Measurements from ENCODE around the gene SMLR1. TPM values are rescaled to one million over a fixed set of nuclear protein-coding genes. Genes with fewer than 3 reads are reported as not detected.

Gene SMLR1
- total RNA-seq, 4 donors from 2014 or later, result not detected

DNA sequence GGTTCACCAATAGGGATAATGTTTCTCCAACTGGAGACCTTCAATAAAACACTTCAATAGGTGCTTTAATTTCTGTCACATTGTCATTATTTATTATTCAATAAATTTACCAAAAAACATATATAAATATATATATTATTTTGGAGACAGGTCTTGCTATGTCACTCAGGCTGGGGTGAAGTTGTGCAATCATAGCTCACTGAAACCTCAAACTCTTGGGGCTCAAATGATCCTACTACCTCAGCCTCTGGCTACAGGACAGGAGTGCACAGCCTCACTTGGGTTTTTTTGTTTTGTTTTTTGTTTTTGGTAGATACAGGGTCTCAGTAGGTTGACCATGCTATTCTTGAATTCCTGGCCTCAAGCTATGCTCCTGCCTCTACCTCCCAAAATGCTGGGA, 9.9 kb downstream of the SMLR1 start:
- Histone ChIP-seq H3K36me3 (peaks cover 0 to 7% (median 0%) of the 10 kb centered on the region in 4 donors), H3K4me3 (no peak overlapping the region), H3K27ac (no peak overlapping the region), H3K4me1 (peaks cover 0 to 4% (median 0%) of the 10 kb centered on the region in 4 donors), H3K9me3 (no peaks in the 10 kb centered on the region), H3K27me3 (no peaks in the 10 kb centered on the region)
- in situ Hi-C loops (cut with MboI; ENCODE audit: low pct_ligation_motif_present in 1 of 4, low pct_unique_long_range_greater_than_20kb in 1 of 4, low sequenced_read_pairs in 3 of 4), result loop anchor here in 1 of 4 donors (10.0 kb wide), 1 partner anchor 522 kb away; no protein-coding TSS in a partner anchor
- intact Hi-C loops (cut with DNase I; ENCODE audit: low total_unique reads), result no loop called here
- DNase-seq, result no peak
- TF ChIP-seq EP300 (IDR thresholded peaks at IDR 0.05; ENCODE audit: low read depth) (no peak), POLR2AphosphoS5 (IDR thresholded peaks at IDR 0.05) (no peak), POLR2A (IDR thresholded peaks at IDR 0.05) (no peak)
- TF ChIP-seq, protein P1, sequence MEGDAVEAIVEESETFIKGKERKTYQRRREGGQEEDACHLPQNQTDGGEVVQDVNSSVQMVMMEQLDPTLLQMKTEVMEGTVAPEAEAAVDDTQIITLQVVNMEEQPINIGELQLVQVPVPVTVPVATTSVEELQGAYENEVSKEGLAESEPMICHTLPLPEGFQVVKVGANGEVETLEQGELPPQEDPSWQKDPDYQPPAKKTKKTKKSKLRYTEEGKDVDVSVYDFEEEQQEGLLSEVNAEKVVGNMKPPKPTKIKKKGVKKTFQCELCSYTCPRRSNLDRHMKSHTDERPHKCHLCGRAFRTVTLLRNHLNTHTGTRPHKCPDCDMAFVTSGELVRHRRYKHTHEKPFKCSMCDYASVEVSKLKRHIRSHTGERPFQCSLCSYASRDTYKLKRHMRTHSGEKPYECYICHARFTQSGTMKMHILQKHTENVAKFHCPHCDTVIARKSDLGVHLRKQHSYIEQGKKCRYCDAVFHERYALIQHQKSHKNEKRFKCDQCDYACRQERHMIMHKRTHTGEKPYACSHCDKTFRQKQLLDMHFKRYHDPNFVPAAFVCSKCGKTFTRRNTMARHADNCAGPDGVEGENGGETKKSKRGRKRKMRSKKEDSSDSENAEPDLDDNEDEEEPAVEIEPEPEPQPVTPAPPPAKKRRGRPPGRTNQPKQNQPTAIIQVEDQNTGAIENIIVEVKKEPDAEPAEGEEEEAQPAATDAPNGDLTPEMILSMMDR (IDR thresholded peaks at IDR 0.05), result no peak

DNA sequence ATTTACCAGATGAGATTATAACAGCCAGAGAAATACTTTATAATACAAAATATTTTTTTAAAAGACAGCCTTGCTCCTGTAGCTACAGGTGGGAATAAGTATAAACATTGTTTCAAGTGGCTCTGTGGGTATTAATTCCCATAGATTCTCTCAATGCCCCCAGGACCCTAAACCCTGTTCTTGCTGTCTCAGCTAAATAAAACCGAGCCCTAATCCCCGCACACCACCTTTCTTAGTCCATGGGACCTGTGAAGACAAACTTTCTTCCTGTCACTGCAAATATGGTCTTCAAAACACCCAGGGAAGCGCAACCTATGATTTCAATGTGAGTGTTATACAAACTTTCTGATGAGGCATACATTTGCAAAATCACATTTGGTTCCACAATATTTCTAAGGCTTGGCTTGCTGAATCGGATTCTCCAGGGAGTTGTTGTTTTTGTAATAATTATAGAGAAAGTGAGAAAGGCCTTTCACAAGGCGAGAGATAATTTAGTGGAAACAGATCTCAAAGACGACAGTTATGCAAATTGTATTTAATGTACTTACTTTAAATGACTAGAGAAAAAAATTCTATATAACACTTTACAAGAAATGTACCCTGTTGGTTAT, 11.1 kb downstream of the SMLR1 start:
- Histone ChIP-seq H3K9me3 (no peaks in the 10 kb centered on the region), H3K4me1 (peaks cover 0 to 4% (median 0%) of the 10 kb centered on the region in 4 donors), H3K4me3 (no peak overlapping the region), H3K36me3 (peaks cover 0 to 7% (median 0%) of the 10 kb centered on the region in 4 donors), H3K27me3 (no peaks in the 10 kb centered on the region), H3K27ac (no peak overlapping the region)
- in situ Hi-C loops (cut with MboI; ENCODE audit: low pct_ligation_motif_present in 1 of 4, low pct_unique_long_range_greater_than_20kb in 1 of 4, low sequenced_read_pairs in 3 of 4), result loop anchor here in 1 of 4 donors (10.0 kb wide), 1 partner anchor 524 kb away; no protein-coding TSS in a partner anchor
- intact Hi-C loops (cut with DNase I; ENCODE audit: low total_unique reads), result no loop called here
- WGBS, 2 donors (ENCODE audit: low coverage in 1 of 2), result 87 to 96% methylated on average over 5 to 6 of the region's 6 CpGs
- DNase-seq, result no peak
- TF ChIP-seq, protein P1 (IDR thresholded peaks at IDR 0.05), result no peak
- no peak for TF ChIP-seq POLR2AphosphoS5 (IDR thresholded peaks at IDR 0.05)
- TF ChIP-seq EP300 (IDR thresholded peaks at IDR 0.05; ENCODE audit: low read depth), result no peak
- no peak for TF ChIP-seq POLR2A (IDR thresholded peaks at IDR 0.05)

DNA sequence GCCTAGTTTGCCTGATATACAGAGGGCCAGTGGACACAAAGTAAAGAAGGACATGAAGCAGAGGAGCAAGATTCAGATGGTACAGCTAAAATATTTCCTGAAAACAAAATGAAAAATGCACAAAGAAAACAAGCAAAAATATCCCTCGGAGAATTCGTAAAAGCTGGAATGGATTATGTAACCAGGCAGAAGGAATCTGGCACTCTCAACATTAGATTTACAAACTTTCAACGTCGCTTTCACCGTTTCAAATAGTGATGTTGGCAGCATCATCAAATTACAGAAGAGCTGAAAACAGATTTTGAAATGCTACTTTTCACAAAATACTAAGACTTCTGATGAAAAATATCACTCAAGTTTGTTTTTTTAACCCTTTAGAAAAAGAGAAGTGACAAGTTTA, 11.7 kb downstream of the SMLR1 start:
- peaks cover 0 to 4% (median 0%) of the 10 kb centered on the region in 4 donors for H3K4me1 ChIP-seq
- no peak overlapping the region for H3K27ac ChIP-seq
- intact Hi-C loops (cut with DNase I; ENCODE audit: low total_unique reads) (no loop called here), in situ Hi-C loops (cut with MboI; ENCODE audit: low pct_ligation_motif_present in 1 of 4, low pct_unique_long_range_greater_than_20kb in 1 of 4, low sequenced_read_pairs in 3 of 4) (loop anchor here in 1 of 4 donors (10.0 kb wide), 1 partner anchor 524 kb away; no protein-coding TSS in a partner anchor)
- no peaks in the 10 kb centered on the region for H3K9me3 ChIP-seq
- 73 to 81% methylated on average over 5 of the region's 5 CpGs for WGBS, 2 donors (ENCODE audit: low coverage in 1 of 2)
- TF ChIP-seq EP300 (IDR thresholded peaks at IDR 0.05; ENCODE audit: low read depth) (no peak), POLR2AphosphoS5 (IDR thresholded peaks at IDR 0.05) (no peak), POLR2A (IDR thresholded peaks at IDR 0.05) (no peak)
- TF ChIP-seq, protein P1 (IDR thresholded peaks at IDR 0.05), result no peak
- no peak overlapping the region for H3K4me3 ChIP-seq
- DNase-seq, result no peak
- H3K27me3 ChIP-seq, result no peaks in the 10 kb centered on the region
- H3K36me3 ChIP-seq, result peaks cover 0 to 7% (median 0%) of the 10 kb centered on the region in 4 donors

DNA sequence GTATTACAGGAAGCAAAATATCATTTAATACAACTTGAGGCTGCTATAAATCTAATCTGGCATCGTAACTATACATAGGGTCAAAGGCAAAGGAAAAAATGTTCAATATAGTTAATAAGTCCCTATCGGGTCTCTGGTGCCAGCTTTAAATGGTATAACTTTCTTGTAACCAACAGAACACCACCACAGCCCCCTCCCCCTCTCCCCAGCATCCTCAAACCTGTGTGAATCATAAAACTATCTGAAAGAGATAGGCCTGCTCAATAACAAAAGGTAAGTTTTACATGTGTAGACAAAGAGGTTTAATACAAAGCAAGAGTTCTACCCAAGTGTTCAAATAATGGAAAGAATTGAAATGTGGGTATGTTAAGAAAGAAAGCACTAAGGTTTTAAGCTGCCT, 12.2 kb downstream of the SMLR1 start:
- intact Hi-C loops (cut with DNase I; ENCODE audit: low total_unique reads), result no loop called here
- WGBS, 2 donors (ENCODE audit: low coverage in 1 of 2), result 75 to 87% methylated on average over 2 of the region's 2 CpGs

More for the DNA sequence above, 12.2 kb downstream of the SMLR1 start:
- no peaks in the 10 kb centered on the region for H3K27me3 ChIP-seq
- H3K27ac ChIP-seq, result no peak overlapping the region
- peaks cover 0 to 4% (median 0%) of the 10 kb centered on the region in 4 donors for H3K4me1 ChIP-seq
- in situ Hi-C loops (cut with MboI; ENCODE audit: low pct_ligation_motif_present in 1 of 4, low pct_unique_long_range_greater_than_20kb in 1 of 4, low sequenced_read_pairs in 3 of 4), result loop anchor here in 1 of 4 donors (10.0 kb wide), 1 partner anchor 525 kb away; no protein-coding TSS in a partner anchor
- TF ChIP-seq EP300 (IDR thresholded peaks at IDR 0.05; ENCODE audit: low read depth) (no peak), POLR2A (IDR thresholded peaks at IDR 0.05) (no peak), POLR2AphosphoS5 (IDR thresholded peaks at IDR 0.05) (no peak)
- TF ChIP-seq, protein P1 (IDR thresholded peaks at IDR 0.05), result no peak
- H3K9me3 ChIP-seq, result no peaks in the 10 kb centered on the region
- peaks cover 0 to 7% (median 0%) of the 10 kb centered on the region in 4 donors for H3K36me3 ChIP-seq
- DNase-seq, result no peak
- H3K4me3 ChIP-seq, result no peak overlapping the region

All from transverse colon (tissue), 4 donors.